Measurements from ENCODE around the gene CCDC50.

Gene CCDC50

DNA sequence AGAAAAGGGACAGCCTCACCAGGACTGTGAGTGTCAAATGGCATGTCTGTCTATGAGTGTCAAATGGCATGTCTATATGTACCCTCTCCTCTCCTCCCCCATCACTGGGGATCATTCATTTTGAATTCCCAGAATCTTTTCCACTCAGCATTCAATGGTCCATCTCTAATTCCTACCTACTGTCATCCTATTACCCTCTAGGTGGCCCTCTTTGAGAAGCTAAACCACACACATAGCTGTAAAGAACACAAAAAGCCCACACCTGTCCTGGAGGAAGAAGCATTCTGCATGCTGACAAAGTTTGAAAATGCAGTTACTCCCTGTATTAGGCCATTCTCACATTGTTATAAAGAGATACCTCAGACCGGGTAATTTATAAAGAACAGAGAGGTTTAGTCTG is 85.5 kb downstream of the CCDC50 start:
- no peak for DNase-seq (ENCODE audit: low read depth)
- H3K4me3 ChIP-seq (ENCODE audit: control insufficient read depth, low read depth, low read length): no peak overlapping the region
- TF ChIP-seq, protein P1, sequence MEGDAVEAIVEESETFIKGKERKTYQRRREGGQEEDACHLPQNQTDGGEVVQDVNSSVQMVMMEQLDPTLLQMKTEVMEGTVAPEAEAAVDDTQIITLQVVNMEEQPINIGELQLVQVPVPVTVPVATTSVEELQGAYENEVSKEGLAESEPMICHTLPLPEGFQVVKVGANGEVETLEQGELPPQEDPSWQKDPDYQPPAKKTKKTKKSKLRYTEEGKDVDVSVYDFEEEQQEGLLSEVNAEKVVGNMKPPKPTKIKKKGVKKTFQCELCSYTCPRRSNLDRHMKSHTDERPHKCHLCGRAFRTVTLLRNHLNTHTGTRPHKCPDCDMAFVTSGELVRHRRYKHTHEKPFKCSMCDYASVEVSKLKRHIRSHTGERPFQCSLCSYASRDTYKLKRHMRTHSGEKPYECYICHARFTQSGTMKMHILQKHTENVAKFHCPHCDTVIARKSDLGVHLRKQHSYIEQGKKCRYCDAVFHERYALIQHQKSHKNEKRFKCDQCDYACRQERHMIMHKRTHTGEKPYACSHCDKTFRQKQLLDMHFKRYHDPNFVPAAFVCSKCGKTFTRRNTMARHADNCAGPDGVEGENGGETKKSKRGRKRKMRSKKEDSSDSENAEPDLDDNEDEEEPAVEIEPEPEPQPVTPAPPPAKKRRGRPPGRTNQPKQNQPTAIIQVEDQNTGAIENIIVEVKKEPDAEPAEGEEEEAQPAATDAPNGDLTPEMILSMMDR (IDR thresholded peaks at IDR 0.05; ENCODE audit: control insufficient read depth, insufficient read depth, low read depth, low read length, missing control alignments): no peak

DNA sequence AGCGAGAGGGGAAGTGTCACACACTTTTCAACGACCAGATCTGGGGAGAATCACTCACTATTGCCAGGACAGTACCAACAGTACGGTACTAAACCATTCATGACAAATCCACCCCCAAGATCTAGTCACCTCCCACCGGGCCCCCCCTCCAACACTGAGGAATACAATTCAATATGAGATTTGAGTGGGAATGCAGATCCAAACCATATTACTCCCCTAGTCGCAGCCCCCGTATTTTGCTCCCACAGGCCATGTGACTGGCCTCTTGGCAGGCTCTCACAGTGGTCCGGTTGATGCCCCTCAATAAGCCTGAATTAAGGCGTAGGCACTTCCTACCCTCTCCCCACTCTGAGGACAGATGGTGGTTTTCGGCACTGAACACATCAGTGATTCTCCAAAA is 86.4 kb downstream of the CCDC50 start:
- H3K4me3 ChIP-seq (ENCODE audit: control insufficient read depth, low read depth, low read length): no peak overlapping the region

DNA sequence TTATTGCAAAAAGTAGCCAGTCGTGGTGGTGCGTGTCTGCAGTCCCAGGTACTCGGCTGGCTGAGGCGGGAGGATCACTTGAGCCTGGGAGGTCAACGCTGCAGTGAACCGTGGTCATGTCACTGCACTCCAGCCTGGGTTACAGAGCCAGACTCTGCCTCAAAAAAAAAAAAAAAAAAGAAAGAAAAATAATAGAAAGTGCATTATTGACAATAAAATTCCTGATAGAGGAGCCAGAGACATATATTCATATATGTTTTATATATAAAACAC is 88.2 kb downstream of the CCDC50 start:
- no peak overlapping the region for H3K4me3 ChIP-seq (ENCODE audit: control insufficient read depth, low read depth, low read length)
- DNase-seq (ENCODE audit: low read depth): no peak

More for the DNA sequence above, 86.4 kb downstream of the CCDC50 start:
- TF ChIP-seq, protein P1 (IDR thresholded peaks at IDR 0.05; ENCODE audit: control insufficient read depth, insufficient read depth, low read depth, low read length, missing control alignments): no peak
- DNase-seq (ENCODE audit: low read depth): no peak

DNA sequence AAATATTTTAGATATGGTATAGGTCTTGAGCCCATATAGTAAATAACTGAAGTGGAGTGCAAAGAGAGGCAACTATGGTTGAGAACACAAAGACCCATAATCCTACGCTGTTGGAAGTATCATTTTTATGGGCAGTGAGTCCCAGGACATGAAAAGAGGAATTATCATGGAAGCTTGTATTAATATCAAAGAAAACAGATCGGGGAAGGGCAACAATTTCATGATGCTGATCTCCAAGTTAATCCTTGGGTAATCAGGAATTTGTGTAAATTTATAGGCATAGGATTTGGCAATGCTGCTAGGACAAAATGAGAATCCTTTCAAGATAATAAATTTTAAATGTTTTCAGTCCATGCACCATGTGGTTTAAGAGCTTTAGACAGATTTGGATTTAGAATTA is 91.6 kb downstream of the CCDC50 start:
- TF ChIP-seq, protein P1 (IDR thresholded peaks at IDR 0.05; ENCODE audit: control insufficient read depth, insufficient read depth, low read depth, low read length, missing control alignments): no peak
- H3K4me3 ChIP-seq (ENCODE audit: control insufficient read depth, low read depth, low read length): no peak overlapping the region
- no peak for DNase-seq (ENCODE audit: low read depth)

More for the DNA sequence above, 88.2 kb downstream of the CCDC50 start:
- TF ChIP-seq, protein P1 (IDR thresholded peaks at IDR 0.05; ENCODE audit: control insufficient read depth, insufficient read depth, low read depth, low read length, missing control alignments): no peak

DNA sequence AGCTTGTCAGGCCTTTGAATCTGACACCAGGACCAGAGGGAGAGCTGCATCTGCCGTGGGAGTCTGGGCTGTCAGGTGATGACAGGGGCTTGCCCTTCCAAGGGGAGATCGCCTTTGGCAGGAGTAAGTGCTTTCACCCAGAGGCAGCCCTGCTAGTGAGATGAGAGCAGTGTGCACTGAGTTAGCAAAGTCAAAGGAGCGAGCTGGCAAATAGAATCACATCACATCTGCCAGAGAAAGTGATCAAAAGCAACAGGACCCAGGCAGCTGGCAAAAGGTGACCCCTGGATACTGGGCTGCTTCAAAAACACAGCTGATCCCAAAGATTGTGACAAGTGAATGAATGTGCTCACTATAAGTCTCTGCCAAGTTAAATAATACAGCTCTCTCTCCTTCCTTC is 95.7 kb downstream of the CCDC50 start:
- no peak for DNase-seq (ENCODE audit: low read depth)
- H3K4me3 ChIP-seq (ENCODE audit: control insufficient read depth, low read depth, low read length): no peak overlapping the region
- TF ChIP-seq, protein P1 (IDR thresholded peaks at IDR 0.05; ENCODE audit: control insufficient read depth, insufficient read depth, low read depth, low read length, missing control alignments): no peak

DNA sequence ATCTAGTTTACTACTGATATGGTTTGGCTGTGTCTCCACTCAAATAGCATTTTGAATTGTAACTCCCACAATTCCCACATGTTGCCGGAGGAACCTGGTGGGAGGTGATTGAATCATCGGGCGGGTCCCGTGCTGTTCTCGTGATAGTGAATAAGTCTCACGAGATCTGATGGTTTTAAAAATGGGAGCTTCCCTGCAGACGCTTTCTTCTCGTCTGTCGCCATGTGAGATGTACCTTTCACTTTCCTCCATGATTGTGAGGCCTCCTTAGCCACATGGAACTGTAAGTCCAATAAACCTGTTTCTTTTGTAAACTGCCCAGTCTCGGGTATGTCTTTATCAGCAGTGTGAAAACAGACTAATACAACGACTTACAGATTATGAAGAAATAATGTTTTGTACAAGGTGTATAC is 96.1 kb downstream of the CCDC50 start:
- H3K4me3 ChIP-seq (ENCODE audit: control insufficient read depth, low read depth, low read length): no peak overlapping the region
- TF ChIP-seq, protein P1 (IDR thresholded peaks at IDR 0.05; ENCODE audit: control insufficient read depth, insufficient read depth, low read depth, low read length, missing control alignments): no peak
- no peak for DNase-seq (ENCODE audit: low read depth)

DNA sequence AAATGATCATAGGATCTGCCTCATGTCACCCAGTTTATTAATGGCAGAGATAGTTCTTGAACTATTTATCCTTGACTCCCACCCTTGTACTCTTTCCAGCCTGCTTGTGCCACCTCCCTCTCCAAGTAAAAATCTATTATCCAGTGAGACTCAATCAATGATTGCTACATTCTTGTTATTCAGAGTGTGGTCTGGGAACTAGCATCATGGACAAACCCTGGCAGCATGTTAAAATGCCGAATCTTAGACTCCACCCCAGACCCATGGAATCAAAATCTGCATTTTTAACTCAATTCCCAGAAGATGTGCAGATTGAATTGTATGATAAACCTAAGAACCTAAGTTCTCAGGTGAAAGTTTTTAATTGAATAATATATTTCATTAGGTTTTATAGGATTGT is 97.1 kb downstream of the CCDC50 start:
- no peak overlapping the region for H3K4me3 ChIP-seq (ENCODE audit: control insufficient read depth, low read depth, low read length)
- TF ChIP-seq, protein P1 (IDR thresholded peaks at IDR 0.05; ENCODE audit: control insufficient read depth, insufficient read depth, low read depth, low read length, missing control alignments): no peak

More for the DNA sequence above, 97.1 kb downstream of the CCDC50 start:
- no peak for DNase-seq (ENCODE audit: low read depth)
